ENCODE results near the gene NCBP1.
"Not testable (repeated sequence)": the region's sequence is repeated elsewhere in the genome, so short reads cannot be mapped to it uniquely, and the experiment has no call there.

Gene NCBP1

GRCh38 chr9:97668485-97668884, 34.9 kb downstream of the NCBP1 start:
- FAIRE-seq = no peak
- DNase-seq (ENCODE audit: insufficient read length, low spot score) = no peak

- FAIRE-seq (no peak), DNase-seq (ENCODE audit: insufficient read length, low spot score) (no peak)
Measured at GRCh38 chr9:97670586-97670985, 37.0 kb downstream of the NCBP1 start.

- DNase-seq (ENCODE audit: insufficient read length, low spot score) (no peak), FAIRE-seq (no peak)
Measured at GRCh38 chr9:97672403-97672802, 38.8 kb downstream of the NCBP1 start.

- DNase-seq (ENCODE audit: insufficient read length, low spot score) (no peak), FAIRE-seq (no peak)
Measured at GRCh38 chr9:97673922-97674321, 40.3 kb downstream of the NCBP1 start.

- no peak for FAIRE-seq
Measured at GRCh38 chr9:97675655-97676054, 42.0 kb downstream of the NCBP1 start.

GRCh38 chr9:97682242-97682641, 48.6 kb downstream of the NCBP1 start:
- FAIRE-seq (no peak), DNase-seq (ENCODE audit: insufficient read length, low spot score) (no peak)

More at GRCh38 chr9:97675655-97676054, 42.0 kb downstream of the NCBP1 start:
- DNase-seq (ENCODE audit: insufficient read length, low spot score) = no peak

- FAIRE-seq = no peak
- no peak for DNase-seq (ENCODE audit: insufficient read length, low spot score)
Measured at GRCh38 chr9:97688654-97689053, 55.0 kb downstream of the NCBP1 start.

GRCh38 chr9:97689401-97690180, 56.0 kb downstream of the NCBP1 start:
- FAIRE-seq = no peak
- DNase-seq (ENCODE audit: insufficient read length, low spot score) = no peak

GRCh38 chr9:97694769-97695168, 61.1 kb downstream of the NCBP1 start:
- FAIRE-seq = no peak
- DNase-seq (ENCODE audit: insufficient read length, low spot score) = no peak

- FAIRE-seq (no peak), DNase-seq (ENCODE audit: insufficient read length, low spot score) (no peak)
Measured at GRCh38 chr9:97695390-97695789, 61.8 kb downstream of the NCBP1 start.

GRCh38 chr9:97695995-97696802, 62.6 kb downstream of the NCBP1 start:
- DNase-seq (ENCODE audit: insufficient read length, low spot score) (no peak), FAIRE-seq (no peak)

- FAIRE-seq (no peak), DNase-seq (ENCODE audit: insufficient read length, low spot score) (peak; percentile 94)
Measured at GRCh38 chr9:97696803-97697601, 63.4 kb downstream of the NCBP1 start, which contains the start of gene XPA. TSS of gene XPA (minus strand) at chr9:97697340. CDS start at chr9:97697292, 48 bp downstream.

- no peak for FAIRE-seq
Measured at GRCh38 chr9:97697837-97698236, 64.2 kb downstream of the NCBP1 start.

GRCh38 chr9:97698865-97699264, 65.2 kb downstream of the NCBP1 start:
- DNase-seq (ENCODE audit: insufficient read length, low spot score) (no peak), FAIRE-seq (no peak)

More at GRCh38 chr9:97697837-97698236, 64.2 kb downstream of the NCBP1 start:
- no peak for DNase-seq (ENCODE audit: insufficient read length, low spot score)

- not testable (repeated sequence) for FAIRE-seq; DNase-seq (ENCODE audit: insufficient read length, low spot score)
Measured at GRCh38 chr9:97699281-97699680, 65.7 kb downstream of the NCBP1 start.

- DNase-seq (ENCODE audit: insufficient read length, low spot score); FAIRE-seq: not testable (repeated sequence)
Measured at GRCh38 chr9:97699824-97700223, 66.2 kb downstream of the NCBP1 start.

GRCh38 chr9:97703437-97704344, 70.1 kb downstream of the NCBP1 start:
- DNase-seq (ENCODE audit: insufficient read length, low spot score) (peak; percentile 49), FAIRE-seq (no peak)

GRCh38 chr9:97704345-97704677, 70.7 kb downstream of the NCBP1 start:
- DNase-seq (ENCODE audit: insufficient read length, low spot score) (no peak), FAIRE-seq (no peak)

- no peak for DNase-seq (ENCODE audit: insufficient read length, low spot score)
- FAIRE-seq = no peak
Measured at GRCh38 chr9:97704851-97705250, 71.2 kb downstream of the NCBP1 start.

GRCh38 chr9:97705354-97705950, 71.8 kb downstream of the NCBP1 start:
- no peak for DNase-seq (ENCODE audit: insufficient read length, low spot score)
- FAIRE-seq = no peak

All from HTR-8/SVneo (cell line).